Peyer's patch (tissue), 4 donors: ENCODE results near the gene PIP5K1C. TPM values are rescaled to one million over a fixed set of nuclear protein-coding genes. Genes with fewer than 3 reads are reported as not detected.
"Not testable (repeated sequence)": the region's sequence is repeated elsewhere in the genome, so short reads cannot be mapped to it uniquely, and the experiment has no call there.

Experiments
- DNase-seq, 3 donors: peaks; one replicate each; pipeline ENCODE4 v3.0.0-alpha.2; 2017 to 2019
- H3K27ac ChIP-seq, 4 donors: fragments of 200-600 bp; sonication (generic); one replicate each; pipeline ENCODE4 v1.5.1; 2016 to 2019
- H3K27me3 ChIP-seq, 2 donors: fragments of 200-600 bp; sonication (generic); one replicate each; pipeline ENCODE4 v1.5.1; 2019
- H3K36me3 ChIP-seq, 3 donors: fragments of 200-600 bp; sonication (generic); one replicate each; pipeline ENCODE4 v1.5.1; 2016 to 2019
- H3K4me1 ChIP-seq, 4 donors: fragments of 200-600 bp; sonication (generic); one replicate each; pipeline ENCODE4 v1.5.1; 2016 to 2019
- H3K4me3 ChIP-seq, 4 donors: fragments of 200-600 bp; sonication (generic); 1 replicate in 3 of 4; 2 replicates in 1 of 4; pipeline ENCODE4 v1.5.1; 2016 to 2019; ENCODE audit warnings: mild to moderate bottlenecking in 1 of 4
- H3K9me3 ChIP-seq, 4 donors: fragments of 200-600 bp; sonication (generic); one replicate each; pipeline ENCODE4 v1.5.1; 2016 to 2019; ENCODE audit warnings: mild to moderate bottlenecking in 1 of 4
- POLR2A ChIP-seq, 2 donors: fragments of 450-650 bp; IDR thresholded peaks; one replicate each; pipeline ENCODE4 v1.5.1; 2017; ENCODE audit warnings: antibody characterized with exemption in 2 of 2, mild to moderate bottlenecking in 2 of 2, moderate library complexity in 2 of 2
- total RNA-seq, 4 donors: library from RNA; depleted of rRNA; stranded (reverse); fragments of >200 nt; gene quantifications; one replicate each; pipeline ENCODE4 v1.1.0, GENCODE V29; 2016
- TF ChIP-seq, protein P1 (sequence below), 6 experiments: fragments of 450-650 bp in 4 of 6; fragments of 200-600 bp in 2 of 6; sonication (generic) in 1 of 6; IDR thresholded peaks; one replicate each; pipeline ENCODE4 v1.5.1; 2017 to 2019; ENCODE audit warnings: antibody characterized with exemption in 6 of 6, mild to moderate bottlenecking in 3 of 6, moderate library complexity in 1 of 6

PIP5K1C gene
- total RNA-seq, 4 donors from 2014 or later = 22.6 to 27.2 (median 26.1) TPM

DNA sequence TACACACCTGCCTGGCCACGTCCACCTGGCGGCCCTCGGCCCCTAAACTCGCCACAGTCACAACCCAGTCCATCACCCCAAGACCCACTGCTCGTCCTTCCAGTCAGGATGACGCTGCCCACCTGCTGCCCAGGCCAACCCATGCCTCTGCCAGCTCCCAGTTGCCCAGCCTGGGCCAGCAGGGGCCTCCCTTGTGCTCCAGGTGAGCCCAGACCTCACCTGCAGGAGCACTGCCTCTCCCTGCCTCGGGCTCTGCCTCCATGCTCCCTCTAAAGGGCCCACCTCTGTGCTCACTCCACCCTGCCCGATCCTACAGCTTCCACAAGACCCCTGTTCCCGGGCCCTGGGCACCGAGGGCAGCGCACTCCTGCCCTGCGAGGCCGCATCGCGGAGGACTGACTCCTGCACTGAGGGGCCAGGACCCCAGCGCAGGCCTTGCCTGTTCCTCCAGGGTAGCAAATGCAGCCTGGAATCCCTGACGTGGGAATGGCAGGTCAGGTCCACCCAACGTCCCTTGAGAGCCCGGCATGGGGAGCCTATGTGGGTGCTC is 65.7 kb downstream of the PIP5K1C start:
- H3K4me1 ChIP-seq = no peaks in the 10 kb centered on the region
- no peak for TF ChIP-seq POLR2A (IDR thresholded peaks at IDR 0.05)
- TF ChIP-seq, protein P1, sequence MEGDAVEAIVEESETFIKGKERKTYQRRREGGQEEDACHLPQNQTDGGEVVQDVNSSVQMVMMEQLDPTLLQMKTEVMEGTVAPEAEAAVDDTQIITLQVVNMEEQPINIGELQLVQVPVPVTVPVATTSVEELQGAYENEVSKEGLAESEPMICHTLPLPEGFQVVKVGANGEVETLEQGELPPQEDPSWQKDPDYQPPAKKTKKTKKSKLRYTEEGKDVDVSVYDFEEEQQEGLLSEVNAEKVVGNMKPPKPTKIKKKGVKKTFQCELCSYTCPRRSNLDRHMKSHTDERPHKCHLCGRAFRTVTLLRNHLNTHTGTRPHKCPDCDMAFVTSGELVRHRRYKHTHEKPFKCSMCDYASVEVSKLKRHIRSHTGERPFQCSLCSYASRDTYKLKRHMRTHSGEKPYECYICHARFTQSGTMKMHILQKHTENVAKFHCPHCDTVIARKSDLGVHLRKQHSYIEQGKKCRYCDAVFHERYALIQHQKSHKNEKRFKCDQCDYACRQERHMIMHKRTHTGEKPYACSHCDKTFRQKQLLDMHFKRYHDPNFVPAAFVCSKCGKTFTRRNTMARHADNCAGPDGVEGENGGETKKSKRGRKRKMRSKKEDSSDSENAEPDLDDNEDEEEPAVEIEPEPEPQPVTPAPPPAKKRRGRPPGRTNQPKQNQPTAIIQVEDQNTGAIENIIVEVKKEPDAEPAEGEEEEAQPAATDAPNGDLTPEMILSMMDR (IDR thresholded peaks at IDR 0.05) = no peak
- no peaks in the 10 kb centered on the region for H3K9me3 ChIP-seq
- no peak overlapping the region for H3K4me3 ChIP-seq
- no peak overlapping the region for H3K27ac ChIP-seq
- no peaks in the 10 kb centered on the region for H3K27me3 ChIP-seq
- no peak for DNase-seq
- peaks cover 0 to 49% (median 0%) of the 10 kb centered on the region in 3 donors for H3K36me3 ChIP-seq

DNA sequence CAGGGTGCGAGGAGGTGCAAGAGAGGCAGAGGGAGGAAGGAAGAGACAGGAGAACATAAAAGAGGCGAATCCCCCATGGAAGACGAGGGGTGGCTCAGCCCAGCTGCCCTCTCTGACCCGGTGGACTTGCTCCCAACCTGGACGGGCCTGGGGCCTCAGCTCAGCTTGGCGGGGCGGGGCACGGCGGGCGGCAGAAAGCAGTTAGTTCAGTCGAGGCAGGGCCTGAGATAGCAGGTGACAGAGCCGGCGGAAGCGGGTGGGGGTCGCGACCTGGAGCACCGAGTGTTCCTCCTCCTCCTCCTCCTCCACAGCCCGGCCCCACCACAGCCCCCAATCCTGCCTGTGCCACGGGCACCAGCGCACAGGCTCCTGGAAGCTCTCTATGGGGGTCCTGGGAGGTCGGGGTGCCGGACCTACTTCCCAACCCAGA is 66.7 kb downstream of the PIP5K1C start:
- TF ChIP-seq POLR2A (IDR thresholded peaks at IDR 0.05) = no peak
- TF ChIP-seq, protein P1 (IDR thresholded peaks at IDR 0.05) = no peak
- Histone ChIP-seq H3K4me3 (no peak overlapping the region), H3K4me1 (no peaks in the 10 kb centered on the region), H3K27ac (no peak overlapping the region), H3K27me3 (no peaks in the 10 kb centered on the region), H3K36me3 (peaks cover 0 to 39% (median 0%) of the 10 kb centered on the region in 3 donors), H3K9me3 (no peaks in the 10 kb centered on the region)
- no peak for DNase-seq

DNA sequence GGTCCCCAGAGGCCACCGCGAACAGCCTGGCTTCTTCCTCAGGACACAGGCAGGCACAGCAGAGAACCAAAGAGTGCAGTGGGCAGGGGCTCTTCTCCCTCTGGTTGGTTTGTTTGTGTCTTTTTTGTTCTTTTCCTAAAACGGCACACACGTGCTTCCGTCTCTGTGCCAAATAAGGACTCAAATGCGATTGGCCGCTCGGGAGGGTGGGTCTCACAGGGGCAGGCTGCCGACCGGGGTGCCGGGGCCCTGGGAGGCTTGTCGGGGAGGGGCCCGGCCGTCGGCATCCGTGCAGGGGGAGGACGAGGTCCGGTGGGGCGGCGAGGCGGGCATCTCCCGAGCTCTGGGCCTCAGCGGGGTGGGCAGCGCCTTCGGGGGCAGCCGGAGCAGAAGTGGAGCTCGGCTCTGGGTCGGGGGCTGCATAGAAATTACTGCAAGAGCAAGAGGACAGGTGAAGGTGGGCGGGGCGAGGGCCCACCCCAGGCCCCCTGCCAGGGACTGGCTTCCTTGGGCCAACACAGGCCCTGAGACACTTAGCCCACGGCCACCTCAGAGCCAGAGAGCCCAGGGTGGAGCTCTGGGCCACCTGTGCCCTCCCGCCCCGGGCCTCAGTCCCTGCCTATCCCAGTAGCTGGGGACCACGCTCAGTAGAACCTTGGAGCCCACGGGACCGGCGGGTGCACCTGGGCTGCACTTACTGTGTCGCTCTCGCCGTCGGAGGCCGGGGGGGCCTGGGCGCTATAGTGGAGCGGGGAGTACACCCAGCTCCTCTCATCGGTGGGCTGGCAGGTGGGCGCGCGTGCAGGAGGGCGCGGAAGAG is 67.3 kb downstream of the PIP5K1C start:
- H3K4me3 ChIP-seq = no peak overlapping the region
- DNase-seq = no peak
- no peaks in the 10 kb centered on the region for H3K9me3 ChIP-seq
- TF ChIP-seq POLR2A (IDR thresholded peaks at IDR 0.05) = no peak
- TF ChIP-seq, protein P1 (IDR thresholded peaks at IDR 0.05) = no peak
- H3K4me1 ChIP-seq = no peaks in the 10 kb centered on the region
- H3K27me3 ChIP-seq = no peaks in the 10 kb centered on the region
- H3K36me3 ChIP-seq = peaks cover 0 to 33% (median 0%) of the 10 kb centered on the region in 3 donors
- H3K27ac ChIP-seq = peak overlapping the region in 1 of 4 donors; percentile 8

DNA sequence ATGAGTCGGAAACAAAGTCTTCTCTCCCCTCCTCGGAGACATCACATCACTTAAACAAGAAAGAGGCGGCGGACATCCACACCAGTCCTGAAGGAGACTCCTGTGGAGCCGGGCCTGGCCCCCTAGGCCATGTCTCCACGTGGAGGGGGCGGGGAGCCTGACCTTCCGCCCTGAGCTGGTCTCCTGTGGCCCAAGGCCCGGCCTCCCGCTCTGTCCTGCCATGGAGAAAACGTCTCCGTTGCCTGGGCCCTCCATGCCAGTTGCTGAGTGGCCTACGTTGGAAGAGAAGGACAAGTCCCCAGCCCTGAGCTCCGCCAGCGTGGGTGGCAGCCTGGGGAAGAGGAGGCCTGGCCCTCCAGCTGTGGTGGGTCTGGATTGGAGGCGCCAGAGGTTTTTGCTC is 68.2 kb downstream of the PIP5K1C start:
- no peak for DNase-seq
- Histone ChIP-seq H3K4me1 (no peaks in the 10 kb centered on the region), H3K9me3 (no peaks in the 10 kb centered on the region), H3K27ac (no peak overlapping the region), H3K4me3 (no peak overlapping the region), H3K27me3 (no peaks in the 10 kb centered on the region), H3K36me3 (peaks cover 0 to 24% (median 0%) of the 10 kb centered on the region in 3 donors)
- TF ChIP-seq POLR2A (IDR thresholded peaks at IDR 0.05) = no peak
- TF ChIP-seq, protein P1 (IDR thresholded peaks at IDR 0.05) = no peak

DNA sequence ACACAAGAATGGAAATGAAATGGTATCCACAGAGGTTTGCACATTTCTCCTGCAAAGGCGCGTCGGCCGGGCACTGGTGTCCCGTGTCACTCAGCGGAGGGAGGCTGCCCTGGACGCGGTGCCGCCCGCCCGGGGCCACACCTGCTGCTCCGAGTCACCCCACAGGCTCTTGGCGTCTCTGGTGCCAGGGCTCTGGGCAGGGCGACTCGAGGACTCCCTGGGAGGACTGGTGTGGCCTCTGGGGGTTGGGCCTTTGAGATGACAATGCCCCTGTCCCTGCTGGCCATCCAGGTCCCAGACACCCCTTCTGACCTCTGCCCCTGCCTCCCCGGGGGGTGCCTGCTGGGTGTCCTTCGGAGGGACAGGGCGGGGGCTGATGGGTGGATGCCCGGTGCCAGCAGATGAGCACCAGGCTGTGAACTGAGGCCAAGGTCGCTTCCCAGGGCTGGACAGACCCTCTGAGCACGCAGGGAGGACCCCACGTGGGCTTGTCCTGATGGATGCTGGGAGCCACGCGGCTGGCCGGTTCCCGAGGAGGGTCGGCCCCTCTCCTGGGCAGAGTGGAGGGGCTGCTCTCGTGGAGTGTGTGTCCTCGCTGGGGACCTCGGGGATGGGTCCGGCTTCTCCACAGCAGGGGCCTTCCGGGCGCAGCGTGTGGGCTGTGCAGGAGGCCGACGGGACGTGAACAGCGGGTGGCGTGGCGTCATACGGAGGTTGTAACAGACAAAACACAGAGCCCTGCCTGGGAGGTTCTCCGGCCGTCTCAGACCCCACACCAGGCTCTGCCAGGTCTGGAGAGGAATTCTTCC is 69.0 kb downstream of the PIP5K1C start:
- Histone ChIP-seq H3K4me3 (no peak overlapping the region), H3K27ac (no peak overlapping the region), H3K27me3 (no peaks in the 10 kb centered on the region), H3K9me3 (no peaks in the 10 kb centered on the region), H3K4me1 (no peaks in the 10 kb centered on the region), H3K36me3 (peaks cover 0 to 22% (median 0%) of the 10 kb centered on the region in 3 donors)
- TF ChIP-seq, protein P1 (IDR thresholded peaks at IDR 0.05) = no peak
- TF ChIP-seq POLR2A (IDR thresholded peaks at IDR 0.05) = no peak
- DNase-seq = no peak

DNA sequence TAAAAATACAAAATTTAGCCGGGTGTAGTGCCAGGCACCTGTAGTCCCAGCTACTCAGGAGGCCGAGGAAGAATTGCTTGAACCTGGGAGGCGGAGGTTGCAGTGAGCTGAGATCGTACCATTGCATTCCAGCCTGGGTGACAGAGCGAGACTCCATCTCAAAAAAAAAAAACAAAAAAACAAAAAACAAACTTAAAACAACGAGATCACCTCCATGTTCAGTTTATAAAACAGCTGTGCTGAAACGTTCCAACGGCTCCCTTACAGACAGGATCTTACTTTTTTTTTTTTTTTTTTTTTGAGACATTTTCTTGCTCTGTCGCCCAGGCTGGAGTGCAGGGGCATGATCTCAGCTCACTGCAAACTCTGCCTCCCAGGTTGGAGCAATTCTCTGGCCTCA is 71.5 kb downstream of the PIP5K1C start:
- not testable (repeated sequence) for H3K4me3 ChIP-seq, H3K27ac ChIP-seq, H3K9me3 ChIP-seq, DNase-seq, H3K27me3 ChIP-seq
- Histone ChIP-seq H3K36me3 (peaks cover 0 to 22% (median 0%) of the 10 kb centered on the region in 3 donors), H3K4me1 (peaks cover 0 to 19% (median 8%) of the 10 kb centered on the region in 4 donors)
